Breast epithelium (tissue), 4 donors: ENCODE measurements around the gene LRRC49. TPM values are rescaled to one million over a fixed set of nuclear protein-coding genes. Genes with fewer than 3 reads are reported as not detected.

ENCODE experiments used
- DNase-seq, 2 donors: peaks; one replicate each; pipeline ENCODE4 v3.0.0-alpha.2; 2019; ENCODE audit warnings: low spot score in 2 of 2
- H3K27ac ChIP-seq, 2 donors: fragments of 200-600 bp; sonication (generic) in 1 of 2; one replicate each; pipeline ENCODE4 v1.5.1; 2016 to 2019; ENCODE audit warnings: mild to moderate bottlenecking in 1 of 2
- H3K27me3 ChIP-seq, 2 donors: fragments of 200-600 bp; sonication (generic) in 1 of 2; one replicate each; pipeline versions ENCODE4 v1.5.1 to v1.6.0; 2017 to 2019; ENCODE audit warnings: control low read depth in 1 of 2, mild to moderate bottlenecking in 1 of 2
- H3K36me3 ChIP-seq: fragments of 200-600 bp; one replicate; pipeline ENCODE4 v1.5.1; 2019
- H3K4me1 ChIP-seq, 2 donors: fragments of 200-600 bp; sonication (generic); one replicate each; pipeline ENCODE4 v1.5.1; 2016 to 2019; ENCODE audit warnings: control low read depth in 1 of 2
- H3K4me3 ChIP-seq, 3 donors: fragments of 200-600 bp; sonication (generic); 1 replicate in 2 of 3; 2 replicates in 1 of 3; pipeline ENCODE4 v1.5.1; 2016 to 2019; ENCODE audit warnings: mild to moderate bottlenecking in 3 of 3, moderate library complexity in 2 of 3
- H3K9me3 ChIP-seq, 2 donors: fragments of 200-600 bp; sonication (generic) in 1 of 2; one replicate each; pipeline ENCODE4 v1.5.1; 2016 to 2019; ENCODE audit warnings: control low read depth in 1 of 2
- POLR2A ChIP-seq: fragments of 450-650 bp; IDR thresholded peaks from one replicate; pipeline ENCODE4 v1.6.1; 2016; ENCODE audit warnings: antibody characterized with exemption, mild to moderate bottlenecking, moderate library complexity
- POLR2AphosphoS5 ChIP-seq, 3 donors: sonication (generic); formaldehyde crosslinking; IDR thresholded peaks; one replicate each; pipeline ENCODE4 v1.6.1; 2017; ENCODE audit warnings: antibody characterized with exemption in 3 of 3
- intact Hi-C: fragments of 100-400 bp; cut with DNase I; formaldehyde crosslinking; loops from one replicate; pipeline ENCODE4 v1.15.1; 2023; ENCODE audit warnings: low total_unique reads
- total RNA-seq, 3 donors: library from RNA; depleted of rRNA; stranded (reverse); fragments of >200 nt; gene quantifications; one replicate each; pipeline ENCODE4 v1.1.0, GENCODE V29; 2016
- TF ChIP-seq, protein P1 (sequence below), 3 donors: fragments of 450-650 bp; IDR thresholded peaks; one replicate each; pipeline ENCODE4 v1.5.1; 2016 to 2017; ENCODE audit warnings: antibody characterized with exemption in 3 of 3, mild to moderate bottlenecking in 3 of 3, moderate library complexity in 3 of 3

Gene LRRC49
- total RNA-seq, 3 donors from 2014 or later = 6.7 to 13.3 (median 9.5) TPM

DNA sequence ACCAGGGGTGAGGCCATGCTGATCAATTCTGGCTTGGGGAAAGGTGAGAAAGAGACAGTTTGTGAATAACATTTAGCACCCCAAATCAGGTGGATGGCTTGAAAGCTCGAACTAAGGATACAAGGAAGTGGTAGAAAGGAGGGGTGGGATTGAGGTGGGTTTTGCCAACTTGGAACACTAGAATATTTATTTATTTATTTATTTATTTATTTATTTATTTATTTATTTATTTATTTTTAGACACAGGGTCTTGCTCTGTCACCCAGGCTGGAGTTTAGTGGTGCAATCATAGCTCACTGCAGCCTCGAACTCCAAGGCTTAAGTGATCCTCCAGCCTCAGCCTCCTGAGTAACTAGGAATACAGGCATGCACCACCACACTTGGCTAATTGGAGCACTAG is 191.6 kb downstream of the LRRC49 start:
- Histone ChIP-seq H3K4me1 (peaks cover 0 to 3% of the 10 kb centered on the region in 2 donors), H3K36me3 (no peaks in the 10 kb centered on the region), H3K4me3 (no peak overlapping the region), H3K27ac (peak overlapping the region; percentile 72 to 74), H3K9me3 (no peaks in the 10 kb centered on the region), H3K27me3 (no peaks in the 10 kb centered on the region)
- intact Hi-C loops = no loop called here
- TF ChIP-seq POLR2AphosphoS5 (IDR thresholded peaks at IDR 0.05) (no peak), POLR2A (no peak)
- TF ChIP-seq, protein P1, sequence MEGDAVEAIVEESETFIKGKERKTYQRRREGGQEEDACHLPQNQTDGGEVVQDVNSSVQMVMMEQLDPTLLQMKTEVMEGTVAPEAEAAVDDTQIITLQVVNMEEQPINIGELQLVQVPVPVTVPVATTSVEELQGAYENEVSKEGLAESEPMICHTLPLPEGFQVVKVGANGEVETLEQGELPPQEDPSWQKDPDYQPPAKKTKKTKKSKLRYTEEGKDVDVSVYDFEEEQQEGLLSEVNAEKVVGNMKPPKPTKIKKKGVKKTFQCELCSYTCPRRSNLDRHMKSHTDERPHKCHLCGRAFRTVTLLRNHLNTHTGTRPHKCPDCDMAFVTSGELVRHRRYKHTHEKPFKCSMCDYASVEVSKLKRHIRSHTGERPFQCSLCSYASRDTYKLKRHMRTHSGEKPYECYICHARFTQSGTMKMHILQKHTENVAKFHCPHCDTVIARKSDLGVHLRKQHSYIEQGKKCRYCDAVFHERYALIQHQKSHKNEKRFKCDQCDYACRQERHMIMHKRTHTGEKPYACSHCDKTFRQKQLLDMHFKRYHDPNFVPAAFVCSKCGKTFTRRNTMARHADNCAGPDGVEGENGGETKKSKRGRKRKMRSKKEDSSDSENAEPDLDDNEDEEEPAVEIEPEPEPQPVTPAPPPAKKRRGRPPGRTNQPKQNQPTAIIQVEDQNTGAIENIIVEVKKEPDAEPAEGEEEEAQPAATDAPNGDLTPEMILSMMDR (IDR thresholded peaks at IDR 0.05) = no peak
- no peak for DNase-seq

DNA sequence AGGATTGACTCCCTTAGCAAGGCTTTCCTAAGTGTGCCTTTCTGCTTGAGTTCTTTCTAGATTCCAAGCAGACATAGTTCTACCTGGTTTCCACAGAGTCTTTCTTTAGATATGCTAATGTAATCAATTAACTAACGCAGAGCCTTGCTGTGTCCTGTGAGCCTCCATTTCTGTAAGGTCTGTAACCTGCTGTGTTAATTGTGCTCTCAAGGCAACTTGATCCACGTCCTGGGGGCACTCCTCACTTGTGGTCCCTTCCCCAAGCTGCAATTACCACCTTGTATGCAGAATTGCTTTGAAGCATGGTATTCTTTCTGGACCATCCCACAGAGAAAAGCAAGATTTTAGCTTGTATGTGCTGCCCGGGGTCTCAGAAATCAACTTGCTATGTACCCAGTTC is 193.2 kb downstream of the LRRC49 start:
- intact Hi-C loops = no loop called here
- DNase-seq = no peak
- Histone ChIP-seq H3K4me3 (no peak overlapping the region), H3K27ac (peak overlapping the region in 1 of 2 donors; percentile 32), H3K36me3 (no peaks in the 10 kb centered on the region), H3K27me3 (no peaks in the 10 kb centered on the region), H3K9me3 (no peaks in the 10 kb centered on the region), H3K4me1 (no peaks in the 10 kb centered on the region)
- no peak for TF ChIP-seq POLR2AphosphoS5 (IDR thresholded peaks at IDR 0.05)

DNA sequence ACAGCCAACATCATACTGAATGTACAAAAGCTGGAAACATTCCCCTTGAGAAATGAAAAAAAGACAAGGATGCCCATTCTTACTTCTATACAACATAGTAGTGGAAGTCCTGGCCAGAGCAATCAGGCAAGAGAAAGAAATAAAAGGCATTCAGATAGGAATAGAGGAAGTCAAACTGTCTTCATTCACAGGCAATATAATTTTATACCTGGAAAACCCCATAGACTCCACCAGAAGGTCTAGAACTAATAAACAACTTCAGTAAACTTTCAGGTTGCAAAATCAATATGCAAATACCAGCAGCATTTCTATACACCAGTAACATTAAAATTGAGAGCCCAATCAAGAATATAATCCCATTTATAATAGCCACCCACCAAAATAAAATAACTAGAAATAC is 195.5 kb downstream of the LRRC49 start:
- no peaks in the 10 kb centered on the region for H3K4me1 ChIP-seq
- H3K9me3 ChIP-seq = no peaks in the 10 kb centered on the region
- H3K27ac ChIP-seq = no peak overlapping the region
- H3K4me3 ChIP-seq = no peak overlapping the region
- no peak for TF ChIP-seq POLR2AphosphoS5 (IDR thresholded peaks at IDR 0.05)
- TF ChIP-seq, protein P1 (IDR thresholded peaks at IDR 0.05) = no peak
- TF ChIP-seq POLR2A = no peak
- H3K36me3 ChIP-seq = no peaks in the 10 kb centered on the region
- intact Hi-C loops = loop anchor here (2.0 kb wide), 1 partner anchor 37 kb away; no protein-coding TSS in a partner anchor
- H3K27me3 ChIP-seq = no peaks in the 10 kb centered on the region
- DNase-seq = no peak

DNA sequence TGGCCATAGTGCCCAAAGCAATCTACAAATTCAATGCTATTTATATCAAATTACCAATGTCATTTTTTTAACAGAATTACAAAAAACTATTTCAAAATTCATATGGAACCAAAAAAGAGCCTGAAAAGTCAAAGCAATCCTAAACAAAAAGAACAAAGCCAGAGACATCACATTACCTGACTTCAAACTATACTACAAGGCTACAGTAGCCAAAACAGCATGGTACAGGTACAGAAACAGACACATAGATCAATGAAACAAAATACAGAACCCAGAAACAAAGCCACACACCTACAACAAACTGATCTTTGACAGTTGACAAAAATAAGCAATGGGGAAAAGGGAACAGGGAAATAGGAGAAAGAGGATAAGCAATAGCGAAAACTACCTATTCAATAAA is 196.1 kb downstream of the LRRC49 start:
- H3K4me3 ChIP-seq = no peak overlapping the region
- no peak for DNase-seq
- no peaks in the 10 kb centered on the region for H3K27me3 ChIP-seq
- no peak overlapping the region for H3K27ac ChIP-seq
- TF ChIP-seq, protein P1 (IDR thresholded peaks at IDR 0.05) = no peak
- TF ChIP-seq POLR2AphosphoS5 (IDR thresholded peaks at IDR 0.05) (no peak), POLR2A (no peak)
- no peaks in the 10 kb centered on the region for H3K9me3 ChIP-seq
- H3K4me1 ChIP-seq = no peaks in the 10 kb centered on the region
- no peaks in the 10 kb centered on the region for H3K36me3 ChIP-seq
- intact Hi-C loops = loop anchor here (2.0 kb wide), 1 partner anchor 38 kb away; no protein-coding TSS in a partner anchor

DNA sequence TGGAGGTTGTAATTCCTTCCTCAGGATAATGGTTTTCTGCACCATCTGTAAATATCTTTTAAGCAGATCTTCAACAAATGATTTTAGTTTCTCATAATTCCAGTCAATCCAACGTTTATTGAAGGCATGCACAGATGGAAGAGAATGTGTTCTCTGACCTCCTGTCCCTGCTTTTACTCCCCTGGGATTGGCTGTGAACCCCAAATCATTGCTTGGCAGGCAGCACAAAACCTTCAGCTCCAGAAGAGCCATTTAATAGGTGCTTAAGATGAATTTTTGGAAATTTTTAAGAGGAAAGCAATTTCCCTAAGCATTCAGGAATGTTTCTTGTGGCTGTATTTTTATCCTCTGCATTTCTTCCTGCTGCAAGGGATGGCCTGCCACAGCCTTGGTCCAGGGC is 197.2 kb downstream of the LRRC49 start:
- Histone ChIP-seq H3K27me3 (no peaks in the 10 kb centered on the region), H3K9me3 (no peaks in the 10 kb centered on the region), H3K4me1 (no peaks in the 10 kb centered on the region), H3K36me3 (no peaks in the 10 kb centered on the region), H3K27ac (no peak overlapping the region), H3K4me3 (no peak overlapping the region)
- intact Hi-C loops = loop anchor here (2.0 kb wide), 1 partner anchor 39 kb away; no protein-coding TSS in a partner anchor
- DNase-seq = no peak
- TF ChIP-seq POLR2A (no peak), POLR2AphosphoS5 (IDR thresholded peaks at IDR 0.05) (no peak)
- TF ChIP-seq, protein P1 (IDR thresholded peaks at IDR 0.05) = no peak

DNA sequence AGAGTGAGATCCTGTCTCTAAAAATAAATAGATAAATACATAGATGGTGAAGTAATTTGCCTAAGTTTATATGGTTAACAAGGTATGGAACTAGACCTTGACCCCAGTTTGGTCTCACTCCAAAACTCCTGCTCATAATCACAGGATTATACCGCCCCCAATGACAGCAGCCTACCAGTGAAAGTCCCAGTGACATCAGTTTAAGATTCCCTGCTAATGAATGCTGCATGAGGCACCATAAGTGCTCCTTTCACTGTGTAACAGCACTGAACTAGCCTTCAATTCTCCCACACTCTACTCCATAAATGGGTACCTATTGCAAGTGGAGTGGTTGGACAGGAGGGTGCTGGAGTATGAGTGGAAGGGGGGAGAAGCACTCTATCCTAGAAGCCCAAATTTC is 199.0 kb downstream of the LRRC49 start:
- intact Hi-C loops = no loop called here
- H3K4me1 ChIP-seq = no peaks in the 10 kb centered on the region
- no peak for DNase-seq
- no peaks in the 10 kb centered on the region for H3K27me3 ChIP-seq
- peak overlapping the region in 1 of 2 donors; percentile 43 for H3K27ac ChIP-seq
- TF ChIP-seq POLR2A (no peak), POLR2AphosphoS5 (IDR thresholded peaks at IDR 0.05) (no peak)
- TF ChIP-seq, protein P1 (IDR thresholded peaks at IDR 0.05) = no peak
- no peaks in the 10 kb centered on the region for H3K9me3 ChIP-seq
- no peaks in the 10 kb centered on the region for H3K36me3 ChIP-seq
- H3K4me3 ChIP-seq = no peak overlapping the region
